IMR-90 (cell line): ENCODE measurements around the gene OSBPL6.

Experiments
- CTCF ChIP-seq: conservative IDR thresholded peaks from 2 replicates; pipeline ENCODE4 v1.5.1; 2012; ENCODE audit warnings: mild to moderate bottlenecking, low read depth, low read length, improper control_type of control experiment
- ELK1 ChIP-seq: fragments of 150-350 bp; IDR thresholded peaks from 2 replicates; pipeline ENCODE4 v1.6.1; 2016; ENCODE audit warnings: low read depth, mild to moderate bottlenecking, low read length, moderate library complexity, borderline replicate concordance
- POLR2A ChIP-seq: IDR thresholded peaks from 2 replicates; pipeline ENCODE4 v1.6.1; 2012; ENCODE audit warnings: mild to moderate bottlenecking, low read depth, low read length
- RAD21 ChIP-seq: IDR thresholded peaks from 2 replicates; pipeline ENCODE4 v1.6.1; 2012; ENCODE audit warnings: low read length, improper control_type of control experiment
- RCOR1 ChIP-seq: IDR thresholded peaks from 2 replicates; pipeline ENCODE4 v1.6.1; 2012; ENCODE audit warnings: mild to moderate bottlenecking, low read length, improper control_type of control experiment; ENCODE audit not compliant: insufficient replicate concordance
- SMC3 ChIP-seq: fragments of 150-350 bp; IDR thresholded peaks from 2 replicates; pipeline ENCODE4 v1.6.1; 2016; ENCODE audit warnings: low read depth, mild to moderate bottlenecking, antibody characterized with exemption, low read length, moderate library complexity

GRCh38 chr2:178204977-178205376 is 10.7 kb downstream of the OSBPL6 start:
- TF ChIP-seq RAD21 (no peak), ELK1 (no peak), CTCF (no peak), RCOR1 (no peak), POLR2A (no peak), SMC3 (no peak)
